Measurements from ENCODE around the gene SPEG.

DNA sequence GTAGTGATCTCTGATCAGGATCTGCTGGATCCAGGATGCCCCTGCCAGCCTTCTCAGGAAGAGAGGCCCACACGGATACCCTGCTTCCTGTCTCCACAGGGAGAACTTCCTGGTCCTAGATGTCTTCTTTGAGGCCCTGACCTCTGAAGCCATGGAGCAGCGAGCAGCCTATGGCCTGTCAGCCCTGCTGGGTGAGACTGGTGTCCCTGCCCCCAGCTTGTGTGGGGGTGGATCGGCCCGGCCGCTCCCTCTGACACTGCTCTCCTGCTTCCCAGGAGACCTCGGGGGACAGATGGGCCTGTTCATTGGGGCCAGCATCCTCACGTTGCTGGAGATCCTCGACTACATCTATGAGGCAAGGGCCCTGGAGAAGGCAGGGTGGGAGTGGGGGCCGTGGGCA lies 102.3 kb downstream of the SPEG start:
- TF ChIP-seq, protein P1, sequence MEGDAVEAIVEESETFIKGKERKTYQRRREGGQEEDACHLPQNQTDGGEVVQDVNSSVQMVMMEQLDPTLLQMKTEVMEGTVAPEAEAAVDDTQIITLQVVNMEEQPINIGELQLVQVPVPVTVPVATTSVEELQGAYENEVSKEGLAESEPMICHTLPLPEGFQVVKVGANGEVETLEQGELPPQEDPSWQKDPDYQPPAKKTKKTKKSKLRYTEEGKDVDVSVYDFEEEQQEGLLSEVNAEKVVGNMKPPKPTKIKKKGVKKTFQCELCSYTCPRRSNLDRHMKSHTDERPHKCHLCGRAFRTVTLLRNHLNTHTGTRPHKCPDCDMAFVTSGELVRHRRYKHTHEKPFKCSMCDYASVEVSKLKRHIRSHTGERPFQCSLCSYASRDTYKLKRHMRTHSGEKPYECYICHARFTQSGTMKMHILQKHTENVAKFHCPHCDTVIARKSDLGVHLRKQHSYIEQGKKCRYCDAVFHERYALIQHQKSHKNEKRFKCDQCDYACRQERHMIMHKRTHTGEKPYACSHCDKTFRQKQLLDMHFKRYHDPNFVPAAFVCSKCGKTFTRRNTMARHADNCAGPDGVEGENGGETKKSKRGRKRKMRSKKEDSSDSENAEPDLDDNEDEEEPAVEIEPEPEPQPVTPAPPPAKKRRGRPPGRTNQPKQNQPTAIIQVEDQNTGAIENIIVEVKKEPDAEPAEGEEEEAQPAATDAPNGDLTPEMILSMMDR (IDR thresholded peaks at IDR 0.05) = no peak
- no peak for TF ChIP-seq EZH2 (IDR thresholded peaks at IDR 0.05)

Data from neural progenitor cell (in vitro differentiated cells).